GM18909 (cell line): ENCODE results near the gene MEGF8.
A peak's percentile ranks its signal among the peaks of the same experiment; 100 is the strongest.

Source experiments
- ATAC-seq: cut with Tn5 transposase; IDR thresholded peaks from one replicate; pipeline ENCODE4 v1.9.1; 2021; ENCODE audit warnings: mild to moderate bottlenecking; ENCODE audit not compliant: unreplicated experiment, poor library complexity

MEGF8 gene

GRCh38 chr19:42285988-42286348, 39.5 kb upstream of the MEGF8 start:
- ATAC-seq, result no peak

GRCh38 chr19:42286349-42287016, 39.0 kb upstream of the MEGF8 start:
- no peak for ATAC-seq

GRCh38 chr19:42287017-42287826, 38.2 kb upstream of the MEGF8 start:
- ATAC-seq, result no peak

- ATAC-seq, result no peak
Measured at GRCh38 chr19:42287827-42288107, 37.7 kb upstream of the MEGF8 start.

- no peak for ATAC-seq
Measured at GRCh38 chr19:42288387-42288786, 37.0 kb upstream of the MEGF8 start.

- no peak for ATAC-seq
Measured at GRCh38 chr19:42288881-42289555, 36.4 kb upstream of the MEGF8 start.

- ATAC-seq, result no peak
Measured at GRCh38 chr19:42289556-42290041, 35.8 kb upstream of the MEGF8 start.

- no peak for ATAC-seq
Measured at GRCh38 chr19:42290136-42290522, 35.3 kb upstream of the MEGF8 start.

- ATAC-seq, result no peak
Measured at GRCh38 chr19:42290523-42291434, 34.7 kb upstream of the MEGF8 start.

GRCh38 chr19:42291435-42291810, 34.0 kb upstream of the MEGF8 start:
- no peak for ATAC-seq

- ATAC-seq, result no peak
Measured at GRCh38 chr19:42292042-42292960, 33.1 kb upstream of the MEGF8 start.

GRCh38 chr19:42292963-42293362, 32.5 kb upstream of the MEGF8 start:
- no peak for ATAC-seq

GRCh38 chr19:42293540-42293939, 31.9 kb upstream of the MEGF8 start:
- ATAC-seq, result no peak

GRCh38 chr19:42293948-42294347, 31.5 kb upstream of the MEGF8 start:
- no peak for ATAC-seq

- ATAC-seq, result no peak
Measured at GRCh38 chr19:42294471-42295137, 30.8 kb upstream of the MEGF8 start.

- no peak for ATAC-seq
Measured at GRCh38 chr19:42295342-42295741, 30.1 kb upstream of the MEGF8 start.

GRCh38 chr19:42295831-42296525, 29.5 kb upstream of the MEGF8 start:
- peak; percentile 65 for ATAC-seq

GRCh38 chr19:42297039-42297438, 28.4 kb upstream of the MEGF8 start:
- ATAC-seq, result no peak
